Measurements from ENCODE around the gene TFAM.

TFAM gene

DNA sequence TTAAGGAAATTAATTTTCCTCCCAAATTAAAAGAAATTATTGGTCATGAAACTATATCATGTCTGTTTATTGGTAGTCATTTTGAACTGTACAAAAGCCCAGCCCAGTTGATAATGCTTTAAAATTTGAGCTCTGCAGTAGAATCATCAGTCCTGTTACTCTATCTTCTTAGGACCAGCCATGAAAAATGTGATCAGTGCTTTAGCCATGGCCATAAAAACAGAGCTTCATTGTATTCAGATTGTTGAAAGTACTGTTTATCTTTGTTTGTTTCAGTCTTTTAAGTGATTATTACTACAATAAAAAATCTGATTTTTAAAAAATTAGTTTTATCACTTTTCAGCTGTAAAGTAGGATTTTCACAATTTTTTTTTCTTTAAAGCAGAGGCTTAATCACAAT lies 13.7 kb upstream of the TFAM start:
- no peak overlapping the region for H3K4me3 ChIP-seq (replicated peaks; ENCODE audit: low read depth, low read length)
- DNase-seq (ENCODE audit: extremely low read depth, low read depth): no peak
- TF ChIP-seq, protein P1, sequence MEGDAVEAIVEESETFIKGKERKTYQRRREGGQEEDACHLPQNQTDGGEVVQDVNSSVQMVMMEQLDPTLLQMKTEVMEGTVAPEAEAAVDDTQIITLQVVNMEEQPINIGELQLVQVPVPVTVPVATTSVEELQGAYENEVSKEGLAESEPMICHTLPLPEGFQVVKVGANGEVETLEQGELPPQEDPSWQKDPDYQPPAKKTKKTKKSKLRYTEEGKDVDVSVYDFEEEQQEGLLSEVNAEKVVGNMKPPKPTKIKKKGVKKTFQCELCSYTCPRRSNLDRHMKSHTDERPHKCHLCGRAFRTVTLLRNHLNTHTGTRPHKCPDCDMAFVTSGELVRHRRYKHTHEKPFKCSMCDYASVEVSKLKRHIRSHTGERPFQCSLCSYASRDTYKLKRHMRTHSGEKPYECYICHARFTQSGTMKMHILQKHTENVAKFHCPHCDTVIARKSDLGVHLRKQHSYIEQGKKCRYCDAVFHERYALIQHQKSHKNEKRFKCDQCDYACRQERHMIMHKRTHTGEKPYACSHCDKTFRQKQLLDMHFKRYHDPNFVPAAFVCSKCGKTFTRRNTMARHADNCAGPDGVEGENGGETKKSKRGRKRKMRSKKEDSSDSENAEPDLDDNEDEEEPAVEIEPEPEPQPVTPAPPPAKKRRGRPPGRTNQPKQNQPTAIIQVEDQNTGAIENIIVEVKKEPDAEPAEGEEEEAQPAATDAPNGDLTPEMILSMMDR (IDR thresholded peaks at IDR 0.05; ENCODE audit: low read depth, low read length, missing control alignments): no peak

DNA sequence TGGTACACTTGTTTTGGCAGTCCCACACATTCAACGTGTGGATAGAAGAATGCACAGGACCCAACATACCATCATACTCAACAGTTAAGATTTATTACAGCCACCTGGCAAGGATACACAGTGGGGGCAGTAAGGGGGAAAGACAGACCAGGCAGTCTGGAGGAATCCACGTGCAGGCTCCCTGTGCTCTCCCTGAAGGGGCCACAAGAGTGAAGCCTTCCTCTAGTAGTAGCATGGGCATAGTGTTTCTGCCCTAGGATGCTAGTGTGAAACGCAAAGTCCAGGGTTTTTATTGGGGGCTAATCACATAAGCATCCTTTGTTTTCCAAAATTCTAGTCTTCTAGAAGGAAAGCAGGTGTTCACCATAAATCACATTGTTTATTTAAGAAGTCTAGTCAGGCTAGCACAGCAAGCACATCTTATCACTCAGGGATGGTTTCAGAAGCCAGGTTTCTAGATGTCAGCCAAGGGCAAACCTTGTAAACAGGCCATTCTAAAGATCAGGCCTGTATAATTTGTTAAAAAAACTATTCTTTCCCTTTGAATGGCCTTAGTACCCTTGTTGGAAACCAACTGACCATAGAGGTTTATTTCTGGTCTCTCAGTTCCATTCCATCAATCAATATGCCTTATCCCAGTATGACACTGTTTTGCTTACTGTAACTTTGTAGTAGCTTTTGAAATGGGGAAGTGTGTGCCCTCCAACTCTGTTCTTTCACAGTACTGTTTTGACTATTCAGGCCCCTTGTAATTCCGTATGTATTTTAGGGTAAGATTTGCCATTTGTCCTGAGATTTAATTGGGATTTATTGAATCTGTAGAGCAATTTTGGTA lies 12.4 kb upstream of the TFAM start:
- no peak for DNase-seq (ENCODE audit: extremely low read depth, low read depth)
- no peak overlapping the region for H3K4me3 ChIP-seq (replicated peaks; ENCODE audit: low read depth, low read length)
- TF ChIP-seq, protein P1 (IDR thresholded peaks at IDR 0.05; ENCODE audit: low read depth, low read length, missing control alignments): no peak

DNA sequence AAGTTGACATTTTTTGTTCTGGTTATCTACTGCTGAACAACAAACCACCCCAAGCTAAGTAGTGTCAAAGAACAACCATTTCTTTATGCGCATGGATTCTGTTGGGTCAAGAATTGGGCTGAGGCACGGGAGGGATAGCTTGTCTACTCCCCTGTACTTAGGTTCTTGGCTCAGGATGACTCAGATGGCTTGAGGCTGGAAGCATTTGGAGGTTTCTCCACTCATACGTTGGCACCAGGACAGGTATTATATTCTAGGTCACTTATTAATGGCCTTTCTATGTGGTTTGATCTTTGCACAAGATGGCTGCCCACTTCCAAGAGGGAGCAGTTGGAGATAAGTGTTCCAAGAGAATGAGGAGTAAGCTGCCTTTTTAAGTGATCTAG lies 11.8 kb upstream of the TFAM start:
- TF ChIP-seq, protein P1 (IDR thresholded peaks at IDR 0.05; ENCODE audit: low read depth, low read length, missing control alignments): no peak
- no peak overlapping the region for H3K4me3 ChIP-seq (replicated peaks; ENCODE audit: low read depth, low read length)
- no peak for DNase-seq (ENCODE audit: extremely low read depth, low read depth)

DNA sequence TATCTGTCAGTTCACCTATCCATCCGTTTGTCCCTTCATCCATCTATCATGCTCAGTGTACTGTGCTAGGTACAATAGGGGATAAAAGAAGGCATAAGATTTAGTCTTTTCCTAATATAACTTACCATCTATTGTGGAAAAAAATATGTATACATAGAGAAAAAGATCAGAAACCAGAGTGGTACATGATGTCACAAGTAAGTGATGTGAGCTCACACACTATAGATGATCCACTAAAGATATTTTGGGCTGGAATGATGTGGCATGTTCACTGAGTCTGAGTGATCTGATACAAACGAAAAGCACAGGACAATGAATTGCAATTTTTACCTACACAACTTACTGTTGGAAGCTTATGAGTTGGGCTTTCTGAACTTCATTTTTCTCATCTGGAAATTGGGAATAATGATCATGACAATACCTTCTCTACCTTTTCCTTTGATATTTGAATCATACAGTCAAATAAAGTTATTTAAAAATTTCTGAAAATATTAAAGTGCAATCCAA lies 2.7 kb upstream of the TFAM start:
- DNase-seq (ENCODE audit: extremely low read depth, low read depth): no peak
- TF ChIP-seq, protein P1 (IDR thresholded peaks at IDR 0.05; ENCODE audit: low read depth, low read length, missing control alignments): no peak
- no peak overlapping the region for H3K4me3 ChIP-seq (replicated peaks; ENCODE audit: low read depth, low read length)

DNA sequence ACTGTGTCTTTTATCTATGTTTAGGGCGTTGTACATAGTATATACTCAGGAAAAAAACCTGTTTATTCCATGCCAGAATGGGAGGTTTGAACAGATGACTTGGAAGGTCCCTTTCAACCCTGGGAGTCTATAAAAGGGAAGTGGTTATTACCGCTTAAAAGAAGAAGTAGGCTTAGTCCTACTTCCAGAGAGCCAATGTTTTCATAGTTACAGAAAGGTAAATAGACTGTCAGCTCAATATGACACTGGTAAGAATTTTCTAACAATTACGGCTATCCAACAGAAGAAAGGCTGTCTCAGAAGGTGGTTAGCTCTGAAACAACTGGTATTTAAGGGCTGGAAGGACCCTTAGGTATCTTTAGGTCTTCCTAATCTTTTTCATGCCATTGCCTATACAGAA lies 1.1 kb upstream of the TFAM start:
- H3K4me3 ChIP-seq (replicated peaks; ENCODE audit: low read depth, low read length): peak overlapping the region; percentile 96; the same call in 1 of the 2 replicates
- no peak for DNase-seq (ENCODE audit: extremely low read depth, low read depth)
- TF ChIP-seq, protein P1 (IDR thresholded peaks at IDR 0.05; ENCODE audit: low read depth, low read length, missing control alignments): no peak

DNA sequence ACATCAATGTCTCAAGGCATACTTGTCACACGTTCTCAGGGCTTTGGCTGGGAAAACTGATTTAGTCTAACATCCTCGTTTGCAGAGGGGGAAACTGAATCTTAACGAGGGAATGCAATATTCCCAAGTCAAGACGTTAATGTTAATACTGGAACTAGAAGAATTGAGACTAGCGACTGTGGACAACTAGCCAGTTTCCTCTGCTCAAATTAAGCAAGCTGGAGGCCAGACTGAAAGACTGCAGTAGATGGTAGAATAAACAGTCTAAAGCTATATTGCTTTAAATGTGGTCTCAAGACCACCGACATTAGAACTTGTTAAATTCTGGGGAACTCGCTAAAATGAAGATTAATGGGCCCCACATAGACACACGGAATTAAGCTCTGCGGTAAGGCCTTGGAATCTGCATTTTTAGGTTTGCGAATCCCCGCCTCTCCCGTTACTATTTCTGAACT lies 639 bp upstream of the TFAM start:
- peak overlapping the region; percentile 96 for H3K4me3 ChIP-seq (replicated peaks; ENCODE audit: low read depth, low read length)
- TF ChIP-seq, protein P1 (IDR thresholded peaks at IDR 0.05; ENCODE audit: low read depth, low read length, missing control alignments): no peak

More for the DNA sequence above, 639 bp upstream of the TFAM start:
- DNase-seq (ENCODE audit: extremely low read depth, low read depth): no peak

Data from HFF-Myc (cell line).